ENCODE measurements around the gene SLIT3.
"Not testable (repeated sequence)": the region's sequence is repeated elsewhere in the genome, so short reads cannot be mapped to it uniquely, and the experiment has no call there.

SLIT3 gene

DNA sequence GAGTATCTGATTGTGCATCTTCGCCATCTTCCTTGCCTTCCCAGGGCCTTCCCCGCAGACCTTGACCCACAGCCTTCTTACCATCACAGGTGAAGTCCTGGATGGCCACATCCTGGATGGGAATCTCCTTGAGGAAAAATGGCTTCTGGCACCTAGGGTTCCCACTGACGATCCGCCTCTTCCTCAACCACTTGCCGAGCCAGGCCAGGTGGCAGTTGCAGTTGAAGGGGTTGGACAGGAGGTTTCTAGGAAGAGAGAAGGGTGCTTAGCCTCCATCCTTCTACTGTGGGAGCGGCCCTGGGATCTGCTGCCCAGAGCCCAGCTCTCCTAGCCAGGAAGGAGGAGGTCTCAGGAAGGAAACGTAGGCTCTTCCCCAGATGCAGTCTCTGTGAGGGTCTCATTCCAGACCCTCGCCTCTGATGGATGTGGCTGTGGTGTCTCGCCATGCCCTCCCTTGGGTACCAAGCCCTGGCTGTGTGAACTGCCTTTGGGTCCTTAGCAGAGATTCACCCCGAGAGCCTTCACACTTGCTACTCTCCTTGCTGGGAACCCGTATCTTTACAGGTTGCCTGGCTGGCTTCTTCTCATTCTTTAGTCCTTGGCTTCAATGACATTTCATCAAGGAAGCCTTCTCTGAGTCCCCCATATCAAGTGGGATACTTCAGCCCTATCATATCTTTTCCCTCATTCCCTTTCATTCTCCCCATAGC lies 551.4 kb downstream of the SLIT3 start:
- FAIRE-seq: no peak

DNA sequence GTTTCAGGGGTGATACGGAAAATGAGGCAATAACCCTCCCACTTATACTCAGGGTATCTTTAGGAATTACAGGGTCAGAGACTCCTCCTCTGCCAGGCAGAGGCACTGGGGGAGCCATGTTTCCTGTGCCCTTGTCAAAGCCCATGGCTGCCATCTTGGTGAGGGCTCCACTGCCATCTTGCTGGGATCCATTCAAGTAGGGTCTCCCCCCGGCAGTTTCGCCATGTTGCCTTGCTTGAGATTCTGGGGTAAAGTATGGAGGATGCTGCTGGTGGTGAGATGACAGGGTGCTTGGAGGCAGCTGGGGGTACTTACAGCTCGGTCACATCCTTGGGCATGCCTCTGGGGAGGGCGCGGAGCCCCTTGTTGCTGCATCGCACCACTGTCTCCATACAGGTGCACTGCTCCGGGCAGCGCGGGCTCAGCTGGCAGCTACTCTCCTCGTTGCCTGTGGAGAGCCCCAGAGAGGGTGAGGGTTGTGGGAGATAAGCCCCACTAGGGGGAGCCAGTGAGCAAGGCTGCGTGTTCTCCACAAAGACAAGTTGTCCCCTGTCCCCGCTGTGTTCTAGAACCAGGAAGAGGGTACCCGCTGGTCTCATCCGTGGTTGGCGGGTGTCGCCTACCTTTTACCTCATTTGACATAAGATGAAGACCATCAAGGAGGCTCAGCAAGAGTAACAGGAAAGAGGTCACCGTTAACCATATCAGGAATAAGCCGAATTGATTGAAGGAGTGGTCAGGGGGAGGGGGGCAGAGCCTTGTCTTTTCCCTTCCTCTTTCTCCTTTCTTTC lies 552.8 kb downstream of the SLIT3 start:
- no peak for FAIRE-seq

DNA sequence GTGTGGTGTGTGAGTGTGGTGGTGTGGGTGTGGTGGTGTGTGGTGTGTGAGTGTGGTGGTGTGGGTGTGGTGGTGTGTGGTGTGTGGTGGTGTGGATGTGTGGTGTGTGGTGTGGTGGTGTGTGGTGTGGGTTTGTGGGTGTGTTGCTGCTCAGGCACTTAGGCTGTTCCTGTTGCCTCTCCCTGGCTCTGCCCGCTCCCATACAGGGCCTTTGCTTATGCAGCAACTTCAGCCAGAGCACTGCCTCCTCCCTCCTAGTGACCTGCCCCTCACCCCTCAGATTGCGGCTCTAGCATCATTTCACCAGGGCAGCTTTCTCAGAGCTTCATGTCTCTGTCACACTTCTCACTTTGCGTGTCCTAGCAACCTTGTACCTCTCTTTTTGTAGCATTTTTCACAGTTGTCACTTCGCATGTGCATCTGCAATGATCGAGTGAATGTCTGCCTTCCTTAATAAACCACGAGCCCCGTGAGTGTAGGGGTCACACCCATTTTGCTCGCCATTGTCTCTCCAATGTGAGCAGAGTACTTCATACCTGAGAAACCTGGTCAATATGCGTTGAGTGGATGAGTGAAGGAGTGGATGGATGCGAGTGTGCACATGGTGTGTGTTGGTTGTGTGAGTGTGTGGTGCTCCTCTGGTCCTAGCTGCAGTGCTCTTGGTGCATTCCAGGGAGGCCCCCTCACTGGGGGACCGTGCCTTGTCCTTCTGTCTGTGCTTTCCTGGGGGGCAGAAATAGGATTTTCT lies 553.9 kb downstream of the SLIT3 start:
- FAIRE-seq: no peak

DNA sequence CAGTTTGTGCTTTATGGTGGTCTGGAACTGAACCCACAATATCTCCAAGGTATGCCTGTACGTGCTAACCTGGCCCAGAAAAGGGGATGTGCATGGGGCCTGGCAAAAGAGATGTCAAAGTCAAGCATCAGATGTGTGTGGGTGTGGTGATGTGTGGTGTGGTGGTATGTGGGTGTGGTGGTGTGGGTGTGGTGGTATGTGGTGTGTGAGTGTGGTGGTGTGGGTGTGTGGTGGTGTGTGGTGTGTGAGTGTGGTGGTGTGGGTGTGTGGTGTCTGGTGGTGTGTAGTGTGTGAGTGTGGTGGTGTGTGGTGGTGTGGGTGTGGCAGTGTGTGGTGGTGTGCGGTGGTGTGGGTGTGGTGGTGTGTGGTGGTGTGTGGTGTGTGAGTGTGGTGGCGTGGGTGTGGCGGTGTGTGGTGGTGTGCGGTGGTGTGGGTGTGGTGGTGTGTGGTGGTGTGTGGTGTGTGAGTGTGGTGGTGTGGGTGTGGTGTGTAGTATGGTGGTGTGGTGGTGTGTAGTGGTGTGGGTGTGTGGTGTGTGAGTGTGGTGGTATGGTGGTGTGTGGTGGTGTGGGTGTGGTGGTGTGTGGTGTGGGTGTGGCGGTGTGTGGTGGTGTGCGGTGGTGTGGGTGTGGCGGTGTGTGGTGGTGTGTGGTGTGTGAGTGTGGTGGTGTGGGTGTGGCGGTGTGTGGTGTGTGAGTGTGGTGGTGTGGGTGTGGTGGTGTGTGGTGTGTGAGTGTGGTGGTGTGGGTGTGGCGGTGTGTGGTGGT lies 554.6 kb downstream of the SLIT3 start:
- not testable (repeated sequence) for FAIRE-seq

DNA sequence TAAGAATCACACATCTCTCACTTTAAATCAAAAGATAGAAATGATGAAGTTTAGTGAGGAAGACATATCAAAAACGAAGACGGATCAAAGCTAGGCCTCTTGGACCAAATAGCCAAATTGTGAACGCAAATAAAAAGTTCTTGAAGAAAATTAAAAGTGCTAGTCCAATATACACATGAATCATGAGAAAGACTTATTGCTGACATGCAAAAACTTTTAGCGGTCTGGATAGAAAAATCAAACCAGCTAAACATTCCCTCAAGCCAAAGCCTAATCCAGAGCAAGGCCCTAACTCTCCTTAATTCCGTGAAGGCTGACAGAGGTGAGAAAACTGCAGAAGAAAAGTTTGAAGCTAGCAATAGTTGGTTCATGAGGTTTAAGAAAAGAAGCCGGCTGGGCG lies 557.3 kb downstream of the SLIT3 start:
- no peak for FAIRE-seq

DNA sequence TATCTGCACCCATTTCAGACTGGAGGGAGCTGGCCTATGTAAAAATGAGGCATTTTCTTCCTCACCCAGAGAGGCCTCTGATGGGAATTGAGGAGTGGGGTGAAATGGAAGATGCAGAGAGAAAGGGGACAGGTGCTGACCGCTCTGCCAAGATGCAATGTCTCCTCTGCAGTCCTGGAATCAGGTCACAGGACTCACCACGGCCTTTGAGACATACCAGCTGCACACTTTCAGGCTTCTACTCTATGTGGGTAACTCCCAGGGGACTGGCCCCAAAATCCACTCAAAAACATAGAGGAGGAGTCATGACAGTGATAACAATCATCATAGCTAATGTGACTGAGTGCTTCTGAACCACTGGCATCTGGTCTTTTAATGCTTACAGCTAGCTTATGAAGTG lies 558.6 kb downstream of the SLIT3 start:
- FAIRE-seq: not testable (repeated sequence)

DNA sequence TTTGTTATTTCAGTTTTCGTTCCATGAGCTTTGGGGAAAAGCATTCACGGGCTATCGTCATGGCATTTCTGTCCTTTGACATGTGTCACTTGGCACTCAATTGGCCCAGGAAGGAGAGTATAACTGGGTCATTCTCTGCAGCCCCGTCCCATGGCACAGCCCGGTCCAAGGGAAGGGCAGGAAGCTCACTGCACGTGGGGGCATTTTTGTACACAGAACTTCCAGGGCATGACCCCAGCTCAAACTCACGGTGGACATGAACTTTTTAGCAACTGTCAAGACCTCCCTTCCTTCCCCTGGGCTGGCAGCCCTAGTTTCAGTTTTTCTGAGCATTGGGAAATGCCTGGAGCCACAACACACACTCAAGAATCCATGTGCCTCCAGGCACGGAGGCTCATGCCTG lies 560.1 kb downstream of the SLIT3 start:
- no peak for FAIRE-seq

DNA sequence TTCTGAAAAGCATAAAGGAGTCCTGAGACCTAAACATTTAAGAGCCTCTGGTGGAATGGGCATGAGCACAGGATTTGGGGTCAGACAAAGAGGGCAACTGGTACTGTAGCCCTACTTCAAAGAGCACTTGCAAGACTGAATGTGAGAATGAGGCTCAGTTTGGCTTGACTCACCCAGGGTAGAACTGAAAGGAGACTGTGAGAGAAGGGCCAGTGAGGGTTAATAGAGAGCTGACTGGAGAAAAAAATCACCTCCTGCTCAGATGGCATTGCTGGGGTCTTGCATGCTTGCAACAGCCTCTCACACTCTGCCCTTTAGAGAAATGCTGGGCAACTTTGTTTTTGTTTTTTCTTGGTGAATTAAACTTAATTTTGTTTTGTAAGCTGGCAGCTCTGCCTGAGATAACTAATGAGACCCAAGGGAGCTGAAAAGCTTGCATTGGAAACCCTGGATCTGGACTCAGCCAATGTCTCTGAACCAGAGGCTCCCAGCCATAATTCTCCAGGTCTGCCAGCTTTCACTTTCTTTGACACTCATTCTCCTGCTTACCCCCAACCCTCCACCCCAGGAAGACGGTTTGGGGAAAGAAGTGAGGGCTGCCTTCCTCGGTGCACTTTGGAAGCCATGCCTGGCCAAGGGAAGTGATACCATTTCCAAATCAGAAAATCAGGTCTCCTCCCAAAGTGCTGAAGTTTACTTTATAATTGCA lies 560.7 kb downstream of the SLIT3 start:
- FAIRE-seq: no peak

DNA sequence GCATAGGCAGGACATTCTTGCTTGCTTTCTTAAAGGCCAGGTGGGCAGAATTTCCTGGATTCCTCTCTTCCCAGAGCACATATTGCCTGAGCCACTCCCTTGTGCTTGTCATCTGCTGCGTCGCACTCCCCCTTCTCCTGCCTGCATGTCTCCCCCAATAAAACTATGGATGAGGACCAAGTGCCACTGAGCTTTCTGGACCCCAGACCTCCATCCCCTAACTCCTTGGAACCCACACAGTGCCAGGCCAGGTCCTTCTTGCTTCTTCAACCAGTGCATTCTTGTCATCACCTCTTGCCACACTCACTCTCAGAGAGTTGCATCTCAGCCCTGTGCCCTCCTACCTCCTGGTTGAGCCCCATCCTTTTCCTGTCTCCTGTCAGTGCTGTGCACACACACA lies 563.9 kb downstream of the SLIT3 start:
- no peak for FAIRE-seq

DNA sequence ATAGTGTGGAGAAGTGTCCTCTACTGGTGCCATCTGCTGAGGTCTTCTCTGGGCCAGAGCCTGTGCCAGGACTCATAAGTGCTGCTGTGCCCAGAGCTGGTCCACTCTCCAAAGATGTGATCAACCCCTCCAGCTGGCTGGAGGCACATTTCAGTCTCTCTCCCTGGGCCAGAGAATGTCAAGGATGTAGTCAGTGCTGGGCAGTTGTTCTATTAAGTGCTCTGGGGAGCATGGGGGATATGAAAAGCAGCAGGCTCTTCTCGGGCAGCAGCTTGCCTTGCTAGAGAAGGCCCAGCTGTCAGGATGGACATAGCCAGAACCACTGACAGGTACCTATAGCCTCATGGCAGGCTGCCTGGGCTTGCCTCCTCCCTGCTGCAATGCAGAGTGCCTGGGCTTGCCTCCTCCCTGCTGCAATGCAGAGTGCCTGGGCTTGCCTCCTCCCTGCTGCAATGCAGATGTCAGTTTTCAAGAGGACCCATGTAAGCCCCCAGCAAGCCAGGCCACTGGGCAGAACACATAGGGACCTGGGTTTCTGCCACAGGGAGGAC lies 564.6 kb downstream of the SLIT3 start:
- FAIRE-seq: no peak

DNA sequence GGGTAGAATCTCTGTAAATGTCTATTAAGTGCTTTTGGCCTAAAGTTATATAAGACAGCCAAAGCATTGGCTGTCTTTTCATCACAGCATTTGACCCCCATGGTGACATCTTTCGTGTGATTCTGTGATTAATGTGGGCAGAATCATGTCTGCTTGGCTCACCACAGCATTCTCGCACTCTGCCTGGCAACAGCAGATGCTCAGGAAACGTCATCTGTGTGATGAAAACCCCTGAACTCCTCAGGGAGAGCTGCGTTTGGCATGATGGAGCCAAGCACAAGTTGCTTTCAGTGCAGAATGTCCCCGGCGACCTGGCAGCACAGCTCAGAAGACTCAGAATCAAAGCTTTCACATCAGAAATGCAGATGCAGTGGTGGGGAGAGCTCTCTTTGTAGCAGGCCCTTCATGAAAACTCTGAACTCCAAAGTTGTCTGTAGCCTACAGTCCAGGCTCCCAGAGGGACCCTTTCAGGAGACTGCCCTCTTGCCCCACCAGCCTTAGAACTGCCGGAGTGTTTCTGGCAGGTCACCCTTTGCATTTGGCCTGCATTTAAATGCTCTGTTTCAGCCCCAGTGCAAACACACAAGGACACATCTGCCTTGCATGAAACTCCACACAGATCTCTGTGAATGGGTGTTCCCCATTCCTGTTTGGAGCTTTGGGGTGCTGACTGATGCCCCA lies 566.2 kb downstream of the SLIT3 start:
- FAIRE-seq: no peak

DNA sequence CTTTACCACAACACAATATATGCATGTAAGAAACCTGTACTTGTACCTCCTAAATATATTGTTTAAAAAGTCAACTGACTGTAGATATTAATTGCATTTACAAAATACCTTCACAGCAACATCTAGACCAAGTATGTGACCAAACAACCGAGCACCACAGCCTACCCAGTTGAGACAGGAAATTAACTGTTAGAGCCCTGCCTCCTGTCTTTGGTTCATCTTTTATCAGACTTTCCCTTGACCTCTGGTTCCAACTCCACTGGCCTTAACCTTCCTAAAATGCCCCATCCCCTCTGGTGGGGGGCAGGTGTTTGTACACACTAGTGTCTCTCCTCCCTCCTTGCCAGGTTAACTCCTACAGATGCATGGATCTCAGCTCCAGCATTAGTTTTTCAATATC lies 566.8 kb downstream of the SLIT3 start:
- no peak for FAIRE-seq

DNA sequence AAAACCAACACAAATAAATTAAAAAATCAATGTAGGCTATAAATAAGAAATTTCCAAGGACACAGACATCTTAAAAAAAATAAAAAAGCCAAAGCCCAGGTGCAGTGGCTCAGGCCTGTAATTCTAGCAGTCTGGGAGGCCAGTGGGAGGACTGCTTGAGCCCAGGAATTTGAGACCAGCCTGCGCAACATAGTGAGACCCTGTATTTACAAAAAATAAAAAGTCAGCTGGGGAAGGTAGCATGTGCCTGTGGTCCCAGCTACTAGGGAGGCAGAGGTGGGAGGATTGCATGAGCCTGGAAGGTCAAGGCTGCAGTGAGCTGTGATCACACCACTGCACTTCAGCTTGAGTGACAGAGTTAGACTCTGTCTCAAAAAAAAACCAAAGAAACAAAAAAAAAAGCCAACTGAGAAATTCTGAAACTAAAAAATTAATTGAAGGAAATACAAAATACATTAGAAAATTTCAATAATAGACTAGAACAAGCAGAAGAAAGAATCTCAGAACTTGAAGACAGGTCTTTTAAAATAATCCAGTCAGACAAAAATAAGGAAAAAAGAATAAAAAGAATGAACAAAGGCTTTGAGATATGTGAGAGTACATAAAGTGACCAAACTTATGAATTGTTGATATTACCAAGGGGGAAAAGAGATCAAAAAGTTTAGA lies 572.3 kb downstream of the SLIT3 start:
- no peak for FAIRE-seq

DNA sequence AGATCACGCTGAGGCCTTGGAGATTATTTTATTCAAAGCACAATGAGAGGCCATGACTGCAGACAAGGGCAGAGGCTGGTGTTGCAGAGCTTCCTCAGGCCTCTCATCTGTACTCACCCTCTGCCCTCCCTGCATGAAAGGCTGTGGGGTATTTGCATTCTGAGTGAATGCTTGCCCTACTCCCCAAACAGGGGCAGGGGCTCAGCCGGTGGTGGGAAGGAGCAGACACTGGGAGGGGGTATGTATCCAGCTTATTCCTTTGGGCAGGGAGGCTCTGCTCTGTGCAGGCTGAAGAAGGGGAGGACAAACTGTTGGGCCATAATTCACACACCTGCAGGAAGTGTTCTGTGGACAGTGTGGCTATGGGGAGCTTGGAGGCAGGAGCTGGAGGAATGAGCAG lies 573.4 kb downstream of the SLIT3 start:
- FAIRE-seq: no peak

DNA sequence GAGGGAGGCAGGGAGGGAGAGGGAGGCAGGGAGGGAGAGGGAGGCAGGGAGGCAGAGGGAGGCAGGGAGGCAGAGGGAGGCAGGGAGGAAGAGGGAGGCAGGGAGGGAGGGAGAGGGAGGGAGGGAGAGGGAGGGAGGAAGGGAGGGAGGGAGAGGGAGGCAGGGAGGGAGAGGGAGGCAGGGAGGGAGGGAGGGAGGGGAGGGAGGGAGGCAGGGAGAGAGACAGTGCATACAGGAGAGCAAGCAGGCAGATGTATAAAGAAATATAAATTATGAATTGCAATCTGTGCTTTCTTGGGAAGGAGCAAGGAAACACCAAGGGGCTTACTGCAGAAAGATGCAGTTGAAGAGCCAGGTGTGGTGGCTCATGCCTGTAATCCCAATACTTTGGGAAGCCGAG lies 574.6 kb downstream of the SLIT3 start:
- FAIRE-seq: no peak

DNA sequence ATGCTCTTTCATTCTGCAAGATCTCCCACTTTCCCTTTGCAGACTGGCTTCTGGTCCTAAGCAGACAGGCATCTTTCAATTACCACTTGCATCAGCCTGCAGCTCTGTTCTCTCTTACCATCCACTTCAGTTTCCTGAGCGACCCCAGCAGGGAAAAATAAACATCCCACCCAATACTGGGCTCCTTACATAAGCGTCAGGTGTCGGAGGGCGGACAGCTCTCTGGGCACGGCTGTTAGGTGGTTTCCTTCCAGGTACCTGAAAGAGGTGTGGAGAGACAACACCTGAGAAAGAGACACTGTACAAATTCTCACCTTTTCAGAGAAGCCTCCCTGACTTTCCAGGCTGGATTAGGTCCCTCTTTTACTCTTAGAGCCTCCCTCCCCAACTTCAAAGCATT lies 576.7 kb downstream of the SLIT3 start:
- FAIRE-seq: no peak

DNA sequence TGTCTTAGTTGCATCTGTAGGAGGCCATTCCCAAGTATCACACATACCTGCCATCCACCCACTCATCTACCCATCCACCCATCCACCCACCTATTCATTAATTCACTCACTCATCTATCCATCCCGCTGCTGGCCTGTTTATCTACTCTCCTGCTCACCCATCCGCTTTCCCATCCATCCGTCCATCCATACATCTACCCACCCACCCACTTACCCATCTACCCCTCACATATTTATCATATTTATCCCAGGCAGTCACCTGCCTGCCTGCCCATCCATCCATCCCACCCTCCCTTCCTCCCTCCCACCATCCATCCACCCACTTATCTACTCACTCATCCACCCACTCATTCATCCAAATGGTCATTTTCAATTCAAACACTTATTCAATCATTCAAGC lies 577.9 kb downstream of the SLIT3 start:
- no peak for FAIRE-seq

DNA sequence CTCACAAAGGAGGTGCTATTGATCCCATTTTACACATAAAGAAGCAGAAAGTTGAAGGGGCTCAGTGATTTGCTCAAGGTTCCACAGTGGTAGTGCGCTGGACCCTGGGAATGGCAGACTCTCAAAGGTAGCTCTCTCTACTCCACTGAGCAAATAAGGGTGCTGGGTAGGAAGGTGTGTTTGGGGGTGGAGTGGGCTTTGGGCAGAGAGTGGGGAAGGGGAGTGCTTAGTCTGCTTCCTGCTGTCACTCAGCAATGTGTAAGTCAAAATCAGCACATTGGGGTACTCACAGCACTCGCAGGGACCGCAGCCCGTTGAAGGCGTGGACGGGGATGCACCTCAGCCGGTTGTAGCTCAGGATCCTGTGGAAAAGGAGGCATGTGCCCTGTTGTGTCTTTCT lies 579.0 kb downstream of the SLIT3 start:
- FAIRE-seq: no peak

DNA sequence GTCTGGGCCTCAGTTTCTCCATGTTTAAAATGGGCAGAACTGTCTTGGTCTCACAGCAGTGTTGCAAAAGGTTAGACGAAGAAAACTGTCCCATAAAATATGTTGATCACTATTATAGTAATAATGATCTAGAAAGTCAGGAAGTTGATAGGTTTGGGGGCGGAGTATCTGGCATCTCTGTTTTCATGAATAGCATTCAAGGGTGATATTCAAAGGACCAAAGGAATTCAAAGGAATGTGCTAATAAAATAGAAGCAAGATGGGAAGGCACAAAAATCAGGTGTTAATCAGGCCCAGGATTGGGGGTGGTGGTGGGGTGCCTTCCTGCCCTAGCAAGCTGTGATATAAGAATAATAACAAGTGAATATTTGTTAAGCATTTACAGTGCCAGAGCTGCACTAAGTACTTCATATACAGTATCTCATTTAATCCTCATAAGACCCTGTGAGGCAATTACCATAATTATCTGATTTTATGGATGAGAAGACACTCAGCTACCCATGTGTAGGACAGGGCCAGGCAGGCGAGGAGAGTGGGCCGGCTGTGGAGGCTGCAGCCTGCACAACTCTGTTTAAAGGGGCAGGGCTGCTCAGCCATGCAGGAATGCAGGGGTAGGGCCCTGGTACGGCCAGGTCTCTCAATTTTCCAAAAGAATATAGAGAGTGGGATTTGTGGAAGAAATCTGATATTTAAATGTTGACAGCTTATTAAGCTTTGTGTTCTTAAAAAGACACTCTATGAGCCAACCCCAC lies 579.8 kb downstream of the SLIT3 start:
- no peak for FAIRE-seq

DNA sequence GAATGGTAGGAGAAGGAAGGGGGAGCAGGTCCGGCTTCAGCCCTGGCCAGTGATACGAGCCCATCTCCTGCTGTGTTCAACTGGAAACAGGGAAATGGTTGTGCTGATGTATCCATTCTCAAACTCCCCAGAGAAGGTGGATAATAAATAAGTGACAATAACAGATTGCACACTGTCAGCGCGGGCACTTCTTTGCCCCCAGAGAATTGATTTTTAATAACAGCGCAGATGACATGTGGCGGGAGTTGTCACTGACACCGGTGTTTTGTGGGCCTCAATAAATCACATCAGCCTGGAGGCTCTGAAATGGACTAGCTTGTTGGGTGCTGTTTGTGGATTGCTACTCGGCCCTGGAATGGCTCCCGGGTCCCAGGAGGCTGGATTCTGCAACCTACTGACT lies 580.4 kb downstream of the SLIT3 start:
- FAIRE-seq: no peak

Measured in A204.1 (cell line).